HepG2 (cell line): Measurements from ENCODE around the gene RAPSN. TPM values are rescaled to one million over a fixed set of nuclear protein-coding genes. Genes with fewer than 3 reads are reported as not detected.
A peak's percentile ranks its signal among the peaks of the same experiment; 100 is the strongest.

Experiments used
- DNMT1 ChIP-seq: sonication (generic); formaldehyde crosslinking; IDR thresholded peaks from 2 replicates; pipeline ENCODE4 v1.5.1; 2020; ENCODE audit warnings: mild to moderate bottlenecking, missing genetic modification reagents
- DPF2 ChIP-seq: sonication (generic); formaldehyde crosslinking; IDR thresholded peaks from 2 replicates; pipeline ENCODE4 v1.4.0; 2020; ENCODE audit warnings: mild to moderate bottlenecking, low read depth, missing genetic modification reagents, borderline replicate concordance
- GLI4 ChIP-seq: sonication (generic); formaldehyde crosslinking; IDR thresholded peaks from 2 replicates; pipeline ENCODE4 v1.5.1; 2020; ENCODE audit warnings: missing genetic modification reagents, mild to moderate bottlenecking, moderate library complexity, borderline replicate concordance
- GZF1 ChIP-seq: sonication (generic); formaldehyde crosslinking; IDR thresholded peaks from 2 replicates; pipeline ENCODE4 v1.5.1; 2020; ENCODE audit warnings: mild to moderate bottlenecking, missing genetic modification reagents
- HNRNPLL ChIP-seq: fragments of 200-400 bp; formaldehyde crosslinking; IDR thresholded peaks from 2 replicates; pipeline ENCODE4 v1.6.1; 2017; ENCODE audit warnings: mild to moderate bottlenecking, low read depth, low read length; ENCODE audit not compliant: poor library complexity, severe bottlenecking
- IRX3 ChIP-seq: sonication (generic); formaldehyde crosslinking; IDR thresholded peaks from 2 replicates; pipeline ENCODE4 v1.8.1; 2023; ENCODE audit warnings: mild to moderate bottlenecking, low read depth, missing genetic modification reagents, borderline replicate concordance
- KLF13 ChIP-seq: sonication (generic); formaldehyde crosslinking; IDR thresholded peaks from 2 replicates; pipeline ENCODE4 v1.4.0; 2020; ENCODE audit warnings: mild to moderate bottlenecking, missing genetic modification reagents
- PTBP1 ChIP-seq: fragments of 200-400 bp; formaldehyde crosslinking; IDR thresholded peaks from 2 replicates; pipeline ENCODE4 v1.6.1; 2018; ENCODE audit warnings: low read length, low read depth; ENCODE audit not compliant: poor library complexity, severe bottlenecking
- SATB2 ChIP-seq: sonication (generic); formaldehyde crosslinking; IDR thresholded peaks from 2 replicates; pipeline ENCODE4 v1.5.0; 2020; ENCODE audit warnings: missing genetic modification reagents
- SUZ12 ChIP-seq: fragments of 150-350 bp; IDR thresholded peaks from 2 replicates; pipeline ENCODE4 v1.6.1; 2014; ENCODE audit warnings: low read depth, low read length
- ZBTB8A ChIP-seq: sonication (generic); formaldehyde crosslinking; IDR thresholded peaks from 2 replicates; pipeline ENCODE4 v1.4.0; 2020; ENCODE audit warnings: mild to moderate bottlenecking, low read depth, missing genetic modification reagents, borderline replicate concordance
- ZEB1 ChIP-seq: IDR thresholded peaks from 2 replicates; pipeline ENCODE4 v1.6.1; 2012; ENCODE audit warnings: mild to moderate bottlenecking, low read depth, inconsistent platforms; ENCODE audit not compliant: insufficient replicate concordance
- ZMYM4 ChIP-seq: sonication (generic); formaldehyde crosslinking; IDR thresholded peaks from 2 replicates; pipeline ENCODE4 v1.8.1; 2023; ENCODE audit warnings: mild to moderate bottlenecking, missing genetic modification reagents
- ZNF10 ChIP-seq: sonication (generic); formaldehyde crosslinking; IDR thresholded peaks from 2 replicates; pipeline ENCODE4 v1.4.0; 2020; ENCODE audit warnings: mild to moderate bottlenecking, low read depth, missing genetic modification reagents, borderline replicate concordance
- ZNF563 ChIP-seq: sonication (generic); formaldehyde crosslinking; IDR thresholded peaks from 2 replicates; pipeline ENCODE4 v1.8.0; 2022; ENCODE audit warnings: mild to moderate bottlenecking, moderate library complexity, missing genetic modification reagents
- ZNF720 ChIP-seq: sonication (generic); formaldehyde crosslinking; IDR thresholded peaks from 2 replicates; pipeline ENCODE4 v1.4.0; 2020; ENCODE audit warnings: missing genetic modification reagents
- polyA plus RNA-seq, 8 experiments: library from polyadenylated mRNA; depleted of rRNA in 3 of 8; stranded (reverse) in 7 of 8; unstranded in 1 of 8; fragments of >200 nt; fragmentation: Illumina TruSeq in 4 of 8; extraction: Trizol in 4 of 8; gene quantifications; 2 replicates each; pipeline versions ENCODE4 v1.2.1 to v1.2.3, GENCODE V29; 2011 to 2016; ENCODE audit warnings: low read depth in 4 of 8, missing spikeins in 1 of 8, mixed read lengths in 1 of 8; ENCODE audit not compliant: insufficient read depth in 1 of 8
- total RNA-seq, 5 experiments: library from RNA; depleted of rRNA; stranded (reverse); fragments of >200 nt; fragmentation: Illumina TruSeq; extraction: Trizol; gene quantifications; 2 replicates each; pipeline ENCODE4 v1.2.3, GENCODE V29; 2016; ENCODE audit warnings: low read depth in 1 of 5
- TF ChIP-seq, protein P1 (sequence below): IDR thresholded peaks from 2 replicates; pipeline ENCODE4 v1.6.1; 2016; ENCODE audit warnings: low read depth, borderline replicate concordance
- TF ChIP-seq, protein P2 (sequence below): sonication (generic); formaldehyde crosslinking; IDR thresholded peaks from 2 replicates; pipeline ENCODE4 v1.5.1; 2020; ENCODE audit warnings: mild to moderate bottlenecking, missing genetic modification reagents, borderline replicate concordance
- TF ChIP-seq, protein P3 (sequence below): IDR thresholded peaks from 2 replicates; pipeline ENCODE4 v1.6.1; 2012; ENCODE audit warnings: low read depth, low read length, improper control_type of control experiment
- TF ChIP-seq, protein P4 (sequence below): sonication (generic); formaldehyde crosslinking; conservative IDR thresholded peaks from 2 replicates; pipeline ENCODE4 v1.4.0; 2020; ENCODE audit warnings: missing genetic modification reagents

RAPSN gene
- total and polyA plus RNA-seq, 2 of the 13 experiments (the other 11 are each of a cell fraction or from before 2014, with no cell fraction given): 0.15 to 1.2 TPM

DNA sequence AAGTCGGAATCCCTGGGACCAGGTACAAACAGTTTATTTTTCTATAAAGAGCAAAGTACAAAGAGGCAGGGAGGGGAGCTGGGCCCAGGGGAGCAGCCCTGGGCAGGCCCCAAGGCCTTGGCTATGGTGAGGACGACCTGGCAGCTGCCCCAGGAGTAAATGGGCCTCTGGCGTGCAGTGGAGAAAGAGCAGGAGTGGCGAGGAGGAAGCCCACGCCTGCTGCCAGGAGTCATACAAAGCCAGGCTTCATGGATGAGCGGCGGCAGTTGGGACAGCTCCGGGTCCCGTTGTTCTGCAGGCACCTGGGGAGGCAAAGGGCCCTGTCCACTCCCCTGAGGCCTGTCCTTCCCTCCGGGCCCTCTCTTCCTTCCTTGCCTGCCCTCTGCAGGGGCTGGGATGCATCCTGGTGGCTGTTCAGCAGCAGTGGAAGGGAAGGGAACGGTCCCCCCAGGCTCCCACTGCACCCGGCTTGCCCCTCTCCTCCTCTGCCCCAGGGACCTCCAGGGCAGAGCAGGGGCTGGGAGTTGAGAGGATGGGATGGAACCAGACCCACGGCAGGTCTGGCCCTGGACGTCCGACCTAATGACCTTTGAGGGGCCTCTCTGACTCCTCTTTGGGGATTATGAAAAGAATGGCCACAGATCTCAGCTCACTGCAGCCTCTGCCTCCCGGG is 11.1 kb downstream of the RAPSN start (continued):
- TF ChIP-seq ZMYM4 (CRISPR knock-in tag): peak; percentile 73
- TF ChIP-seq GLI4 (CRISPR knock-in tag): no peak
- TF ChIP-seq GZF1 (CRISPR knock-in tag): no peak
- no peak for TF ChIP-seq SATB2 (CRISPR knock-in tag)
- TF ChIP-seq ZBTB8A (CRISPR knock-in tag): no peak
- TF ChIP-seq, protein P1, sequence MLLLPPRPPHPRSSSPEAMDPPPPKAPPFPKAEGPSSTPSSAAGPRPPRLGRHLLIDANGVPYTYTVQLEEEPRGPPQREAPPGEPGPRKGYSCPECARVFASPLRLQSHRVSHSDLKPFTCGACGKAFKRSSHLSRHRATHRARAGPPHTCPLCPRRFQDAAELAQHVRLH (CRISPR knock-in tag): 0 out of 2 replicates have a peak, but pooled peaks have one; percentile 52
- TF ChIP-seq, protein P2, sequence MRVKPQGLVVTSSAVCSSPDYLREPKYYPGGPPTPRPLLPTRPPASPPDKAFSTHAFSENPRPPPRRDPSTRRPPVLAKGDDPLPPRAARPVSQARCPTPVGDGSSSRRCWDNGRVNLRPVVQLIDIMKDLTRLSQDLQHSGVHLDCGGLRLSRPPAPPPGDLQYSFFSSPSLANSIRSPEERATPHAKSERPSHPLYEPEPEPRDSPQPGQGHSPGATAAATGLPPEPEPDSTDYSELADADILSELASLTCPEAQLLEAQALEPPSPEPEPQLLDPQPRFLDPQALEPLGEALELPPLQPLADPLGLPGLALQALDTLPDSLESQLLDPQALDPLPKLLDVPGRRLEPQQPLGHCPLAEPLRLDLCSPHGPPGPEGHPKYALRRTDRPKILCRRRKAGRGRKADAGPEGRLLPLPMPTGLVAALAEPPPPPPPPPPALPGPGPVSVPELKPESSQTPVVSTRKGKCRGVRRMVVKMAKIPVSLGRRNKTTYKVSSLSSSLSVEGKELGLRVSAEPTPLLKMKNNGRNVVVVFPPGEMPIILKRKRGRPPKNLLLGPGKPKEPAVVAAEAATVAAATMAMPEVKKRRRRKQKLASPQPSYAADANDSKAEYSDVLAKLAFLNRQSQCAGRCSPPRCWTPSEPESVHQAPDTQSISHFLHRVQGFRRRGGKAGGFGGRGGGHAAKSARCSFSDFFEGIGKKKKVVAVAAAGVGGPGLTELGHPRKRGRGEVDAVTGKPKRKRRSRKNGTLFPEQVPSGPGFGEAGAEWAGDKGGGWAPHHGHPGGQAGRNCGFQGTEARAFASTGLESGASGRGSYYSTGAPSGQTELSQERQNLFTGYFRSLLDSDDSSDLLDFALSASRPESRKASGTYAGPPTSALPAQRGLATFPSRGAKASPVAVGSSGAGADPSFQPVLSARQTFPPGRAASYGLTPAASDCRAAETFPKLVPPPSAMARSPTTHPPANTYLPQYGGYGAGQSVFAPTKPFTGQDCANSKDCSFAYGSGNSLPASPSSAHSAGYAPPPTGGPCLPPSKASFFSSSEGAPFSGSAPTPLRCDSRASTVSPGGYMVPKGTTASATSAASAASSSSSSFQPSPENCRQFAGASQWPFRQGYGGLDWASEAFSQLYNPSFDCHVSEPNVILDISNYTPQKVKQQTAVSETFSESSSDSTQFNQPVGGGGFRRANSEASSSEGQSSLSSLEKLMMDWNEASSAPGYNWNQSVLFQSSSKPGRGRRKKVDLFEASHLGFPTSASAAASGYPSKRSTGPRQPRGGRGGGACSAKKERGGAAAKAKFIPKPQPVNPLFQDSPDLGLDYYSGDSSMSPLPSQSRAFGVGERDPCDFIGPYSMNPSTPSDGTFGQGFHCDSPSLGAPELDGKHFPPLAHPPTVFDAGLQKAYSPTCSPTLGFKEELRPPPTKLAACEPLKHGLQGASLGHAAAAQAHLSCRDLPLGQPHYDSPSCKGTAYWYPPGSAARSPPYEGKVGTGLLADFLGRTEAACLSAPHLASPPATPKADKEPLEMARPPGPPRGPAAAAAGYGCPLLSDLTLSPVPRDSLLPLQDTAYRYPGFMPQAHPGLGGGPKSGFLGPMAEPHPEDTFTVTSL (CRISPR knock-in tag): peak; percentile 32; the same call in 1 of the 2 replicates
- no peak for TF ChIP-seq SUZ12
- TF ChIP-seq DNMT1 (CRISPR knock-in tag): no peak
- TF ChIP-seq ZNF720 (CRISPR knock-in tag): no peak
- TF ChIP-seq HNRNPLL: peak; percentile 17
- peak; percentile 70 for TF ChIP-seq ZNF563
- TF ChIP-seq, protein P3, sequence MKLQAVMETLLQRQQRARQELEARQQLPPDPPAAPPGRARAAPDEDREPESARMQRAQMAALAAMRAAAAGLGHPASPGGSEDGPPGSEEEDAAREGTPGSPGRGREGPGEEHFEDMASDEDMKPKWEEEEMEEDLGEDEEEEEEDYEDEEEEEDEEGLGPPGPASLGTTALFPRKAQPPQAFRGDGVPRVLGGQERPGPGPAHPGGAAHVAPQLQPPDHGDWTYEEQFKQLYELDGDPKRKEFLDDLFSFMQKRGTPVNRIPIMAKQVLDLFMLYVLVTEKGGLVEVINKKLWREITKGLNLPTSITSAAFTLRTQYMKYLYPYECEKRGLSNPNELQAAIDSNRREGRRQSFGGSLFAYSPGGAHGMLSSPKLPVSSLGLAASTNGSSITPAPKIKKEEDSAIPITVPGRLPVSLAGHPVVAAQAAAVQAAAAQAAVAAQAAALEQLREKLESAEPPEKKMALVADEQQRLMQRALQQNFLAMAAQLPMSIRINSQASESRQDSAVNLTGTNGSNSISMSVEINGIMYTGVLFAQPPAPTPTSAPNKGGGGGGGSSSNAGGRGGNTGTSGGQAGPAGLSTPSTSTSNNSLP: 0 out of 2 replicates have a peak, but pooled peaks have one; percentile 12
- no peak for TF ChIP-seq IRX3 (CRISPR knock-in tag)
- TF ChIP-seq, protein P4, sequence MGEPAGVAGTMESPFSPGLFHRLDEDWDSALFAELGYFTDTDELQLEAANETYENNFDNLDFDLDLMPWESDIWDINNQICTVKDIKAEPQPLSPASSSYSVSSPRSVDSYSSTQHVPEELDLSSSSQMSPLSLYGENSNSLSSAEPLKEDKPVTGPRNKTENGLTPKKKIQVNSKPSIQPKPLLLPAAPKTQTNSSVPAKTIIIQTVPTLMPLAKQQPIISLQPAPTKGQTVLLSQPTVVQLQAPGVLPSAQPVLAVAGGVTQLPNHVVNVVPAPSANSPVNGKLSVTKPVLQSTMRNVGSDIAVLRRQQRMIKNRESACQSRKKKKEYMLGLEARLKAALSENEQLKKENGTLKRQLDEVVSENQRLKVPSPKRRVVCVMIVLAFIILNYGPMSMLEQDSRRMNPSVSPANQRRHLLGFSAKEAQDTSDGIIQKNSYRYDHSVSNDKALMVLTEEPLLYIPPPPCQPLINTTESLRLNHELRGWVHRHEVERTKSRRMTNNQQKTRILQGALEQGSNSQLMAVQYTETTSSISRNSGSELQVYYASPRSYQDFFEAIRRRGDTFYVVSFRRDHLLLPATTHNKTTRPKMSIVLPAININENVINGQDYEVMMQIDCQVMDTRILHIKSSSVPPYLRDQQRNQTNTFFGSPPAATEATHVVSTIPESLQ (CRISPR knock-in tag): no peak
- no peak for TF ChIP-seq DPF2 (CRISPR knock-in tag)
- TF ChIP-seq PTBP1: peak; percentile 54
- TF ChIP-seq ZEB1: no peak
- no peak for TF ChIP-seq KLF13 (CRISPR knock-in tag)
- no peak for TF ChIP-seq ZNF10 (CRISPR knock-in tag)
